Esophagus squamous epithelium (tissue), 4 donors: Measurements from ENCODE around the gene ITGB3.

Experiments
- CTCF ChIP-seq, 6 experiments: fragments of 450-650 bp in 4 of 6; fragments of 200-600 bp in 2 of 6; sonication (generic) in 2 of 6; IDR thresholded peaks; one replicate each; pipeline ENCODE4 v1.5.1; 2016 to 2019; ENCODE audit warnings: antibody characterized with exemption in 6 of 6, mild to moderate bottlenecking in 4 of 6, moderate library complexity in 4 of 6
- POLR2A ChIP-seq, 4 donors: fragments of 450-650 bp; IDR thresholded peaks; one replicate each; pipeline ENCODE4 v1.6.1; 2017; ENCODE audit warnings: antibody characterized with exemption in 4 of 4, mild to moderate bottlenecking in 4 of 4, moderate library complexity in 3 of 4

GRCh38 chr17:47295037-47295873 is 41.6 kb downstream of the ITGB3 start:
- no peak for TF ChIP-seq CTCF (IDR thresholded peaks at IDR 0.05)
- no peak for TF ChIP-seq POLR2A (IDR thresholded peaks at IDR 0.05)
